WTC11 (cell line): Measurements from ENCODE around the gene TOPAZ1. TPM values are rescaled to one million over a fixed set of nuclear protein-coding genes. Genes with fewer than 3 reads are reported as not detected.

Experiments used
- ATAC-seq: fragments of 200-7000 bp; cut with Tn5 transposase; 2 replicates; pipeline ENCODE4 v1.10.0; 2021; ENCODE audit warnings: mild to moderate bottlenecking, moderate library complexity
- CTCF ChIA-PET: fragments of 300-600 bp; sonication (Branson Sonifier 250); formaldehyde crosslinking; loops from one replicate; lab custom pipeline; 2021; ENCODE audit warnings: antibody characterized with exemption; lab: Charles Lee
- POLR2A ChIA-PET: fragments of 350-600 bp; sonication (Branson Sonifier 250); formaldehyde crosslinking; loops from one replicate; lab custom pipeline; 2021; ENCODE audit warnings: antibody characterized with exemption; lab: Charles Lee
- DNase-seq: peaks from one replicate; pipeline ENCODE4 v3.0.0; 2021; ENCODE audit warnings: low spot score
- H3K27ac Mint-ChIP-seq: 2 replicates; pipeline ENCODE4 v1.8.0; 2021; ENCODE audit warnings: mixed read lengths
- H3K27me3 Mint-ChIP-seq: 2 replicates; pipeline ENCODE4 v1.8.0; 2021; ENCODE audit warnings: low read depth, mild to moderate bottlenecking, moderate library complexity, mixed read lengths
- H3K36me3 Mint-ChIP-seq: 2 replicates; pipeline ENCODE4 v1.8.0; 2021; ENCODE audit warnings: mixed read lengths
- H3K4me1 Mint-ChIP-seq: 2 replicates; pipeline ENCODE4 v1.8.0; 2022; ENCODE audit warnings: mixed read lengths
- H3K4me3 Mint-ChIP-seq: 2 replicates; pipeline ENCODE4 v1.8.0; 2021; ENCODE audit warnings: mild to moderate bottlenecking, moderate library complexity, mixed read lengths
- H3K9me3 Mint-ChIP-seq: 2 replicates; pipeline ENCODE4 v1.8.0; 2021; ENCODE audit warnings: mixed read lengths
- CREM ChIP-seq: sonication (generic); formaldehyde crosslinking; IDR thresholded peaks from 2 replicates; pipeline ENCODE4 v1.8.1; 2022; ENCODE audit warnings: mild to moderate bottlenecking, missing genetic modification reagents, moderate library complexity
- ELF4 ChIP-seq: sonication (generic); formaldehyde crosslinking; IDR thresholded peaks from 2 replicates; pipeline ENCODE4 v1.8.1; 2022; ENCODE audit warnings: low read depth, mild to moderate bottlenecking, moderate library complexity, missing genetic modification reagents
- ESRRA ChIP-seq: sonication (generic); formaldehyde crosslinking; IDR thresholded peaks from 2 replicates; pipeline ENCODE4 v1.8.1; 2022; ENCODE audit warnings: mild to moderate bottlenecking, missing genetic modification reagents, borderline replicate concordance
- FOXJ3 ChIP-seq: sonication (generic); formaldehyde crosslinking; IDR thresholded peaks from 2 replicates; pipeline ENCODE4 v1.9.0; 2021; ENCODE audit warnings: missing genetic modification reagents, mild to moderate bottlenecking, borderline replicate concordance
- IRF2 ChIP-seq: sonication (generic); formaldehyde crosslinking; IDR thresholded peaks from 2 replicates; pipeline ENCODE4 v1.8.0; 2022; ENCODE audit warnings: low read depth, missing genetic modification reagents, borderline replicate concordance
- MXD4 ChIP-seq: fragments of 250-450 bp; sonication (Bioruptor Pico); IDR thresholded peaks from 2 replicates; pipeline ENCODE4 v1.8.0; 2021; ENCODE audit warnings: mild to moderate bottlenecking, moderate library complexity, borderline replicate concordance
- NR2C2 ChIP-seq: sonication (generic); formaldehyde crosslinking; IDR thresholded peaks from 2 replicates; pipeline ENCODE4 v1.8.0; 2022; ENCODE audit warnings: mild to moderate bottlenecking, missing genetic modification reagents
- OVOL2 ChIP-seq: fragments of 250-450 bp; sonication (Bioruptor Pico); IDR thresholded peaks from 2 replicates; pipeline ENCODE4 v1.9.0; 2021; ENCODE audit warnings: mild to moderate bottlenecking, borderline replicate concordance
- TEAD1 ChIP-seq: sonication (generic); formaldehyde crosslinking; IDR thresholded peaks from 2 replicates; pipeline ENCODE4 v1.8.0; 2022; ENCODE audit warnings: mild to moderate bottlenecking, missing genetic modification reagents
- ZNF263 ChIP-seq: sonication (generic); formaldehyde crosslinking; IDR thresholded peaks from 2 replicates; pipeline ENCODE4 v1.8.1; 2022; ENCODE audit warnings: low read depth, mild to moderate bottlenecking, moderate library complexity, missing genetic modification reagents
- ZNF423 ChIP-seq: fragments of 250-450 bp; sonication (Bioruptor Pico); IDR thresholded peaks from 2 replicates; pipeline ENCODE4 v2.1.2; 2022; ENCODE audit warnings: mild to moderate bottlenecking, moderate library complexity
- total RNA-seq: library from RNA; stranded (reverse); gene quantifications from 3 replicates; pipeline ENCODE4 v1.2.3, GENCODE V29; 2021
- TF ChIP-seq, protein P1 (sequence below): fragments of 250-450 bp; sonication (Bioruptor Pico); IDR thresholded peaks from 2 replicates; pipeline ENCODE4 v1.9.0; 2021; ENCODE audit warnings: mild to moderate bottlenecking, borderline replicate concordance
- TF ChIP-seq, protein P2 (sequence below): sonication (generic); formaldehyde crosslinking; IDR thresholded peaks from 2 replicates; pipeline ENCODE4 v1.8.0; 2022; ENCODE audit warnings: missing genetic modification reagents
- TF ChIP-seq, protein P3 (sequence below): sonication (generic); formaldehyde crosslinking; IDR thresholded peaks from 2 replicates; pipeline ENCODE4 v1.8.0; 2023; ENCODE audit warnings: mild to moderate bottlenecking, missing genetic modification reagents
- TF ChIP-seq, protein P4 (sequence below): sonication (generic); formaldehyde crosslinking; conservative IDR thresholded peaks from 2 replicates; pipeline ENCODE4 v1.8.1; 2023; ENCODE audit warnings: mild to moderate bottlenecking, low read depth, missing genetic modification reagents, moderate library complexity

Gene TOPAZ1
- total RNA-seq, 1 experiment from 2014 or later: not detected

DNA sequence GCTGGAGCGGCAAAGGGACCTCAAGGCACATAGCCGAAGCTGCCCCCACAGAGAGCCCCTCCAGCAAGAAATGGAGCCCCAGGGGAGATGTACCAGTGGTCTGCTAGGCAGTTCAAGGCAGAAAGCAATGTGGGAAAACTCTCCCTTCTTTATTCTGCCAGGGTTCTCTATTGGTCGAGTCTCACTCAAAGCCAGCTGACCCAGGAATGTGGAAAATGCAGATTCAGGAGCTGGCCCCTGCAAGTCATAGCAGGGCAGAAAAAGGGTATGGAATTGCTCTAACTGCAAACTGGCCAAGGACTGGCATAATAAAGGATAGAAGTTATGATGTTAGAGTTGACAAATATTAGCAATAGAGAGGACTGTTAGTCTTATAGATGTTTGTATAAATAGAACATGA lies 4.0 kb upstream of the TOPAZ1 start (continued):
- no peak for TF ChIP-seq TEAD1 (CRISPR knock-in tag)
- TF ChIP-seq ESRRA: no peak
- TF ChIP-seq, protein P1, sequence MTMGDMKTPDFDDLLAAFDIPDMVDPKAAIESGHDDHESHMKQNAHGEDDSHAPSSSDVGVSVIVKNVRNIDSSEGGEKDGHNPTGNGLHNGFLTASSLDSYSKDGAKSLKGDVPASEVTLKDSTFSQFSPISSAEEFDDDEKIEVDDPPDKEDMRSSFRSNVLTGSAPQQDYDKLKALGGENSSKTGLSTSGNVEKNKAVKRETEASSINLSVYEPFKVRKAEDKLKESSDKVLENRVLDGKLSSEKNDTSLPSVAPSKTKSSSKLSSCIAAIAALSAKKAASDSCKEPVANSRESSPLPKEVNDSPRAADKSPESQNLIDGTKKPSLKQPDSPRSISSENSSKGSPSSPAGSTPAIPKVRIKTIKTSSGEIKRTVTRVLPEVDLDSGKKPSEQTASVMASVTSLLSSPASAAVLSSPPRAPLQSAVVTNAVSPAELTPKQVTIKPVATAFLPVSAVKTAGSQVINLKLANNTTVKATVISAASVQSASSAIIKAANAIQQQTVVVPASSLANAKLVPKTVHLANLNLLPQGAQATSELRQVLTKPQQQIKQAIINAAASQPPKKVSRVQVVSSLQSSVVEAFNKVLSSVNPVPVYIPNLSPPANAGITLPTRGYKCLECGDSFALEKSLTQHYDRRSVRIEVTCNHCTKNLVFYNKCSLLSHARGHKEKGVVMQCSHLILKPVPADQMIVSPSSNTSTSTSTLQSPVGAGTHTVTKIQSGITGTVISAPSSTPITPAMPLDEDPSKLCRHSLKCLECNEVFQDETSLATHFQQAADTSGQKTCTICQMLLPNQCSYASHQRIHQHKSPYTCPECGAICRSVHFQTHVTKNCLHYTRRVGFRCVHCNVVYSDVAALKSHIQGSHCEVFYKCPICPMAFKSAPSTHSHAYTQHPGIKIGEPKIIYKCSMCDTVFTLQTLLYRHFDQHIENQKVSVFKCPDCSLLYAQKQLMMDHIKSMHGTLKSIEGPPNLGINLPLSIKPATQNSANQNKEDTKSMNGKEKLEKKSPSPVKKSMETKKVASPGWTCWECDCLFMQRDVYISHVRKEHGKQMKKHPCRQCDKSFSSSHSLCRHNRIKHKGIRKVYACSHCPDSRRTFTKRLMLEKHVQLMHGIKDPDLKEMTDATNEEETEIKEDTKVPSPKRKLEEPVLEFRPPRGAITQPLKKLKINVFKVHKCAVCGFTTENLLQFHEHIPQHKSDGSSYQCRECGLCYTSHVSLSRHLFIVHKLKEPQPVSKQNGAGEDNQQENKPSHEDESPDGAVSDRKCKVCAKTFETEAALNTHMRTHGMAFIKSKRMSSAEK (CRISPR knock-in tag): no peak
- TF ChIP-seq, all 79 proteins: peak for 0

DNA sequence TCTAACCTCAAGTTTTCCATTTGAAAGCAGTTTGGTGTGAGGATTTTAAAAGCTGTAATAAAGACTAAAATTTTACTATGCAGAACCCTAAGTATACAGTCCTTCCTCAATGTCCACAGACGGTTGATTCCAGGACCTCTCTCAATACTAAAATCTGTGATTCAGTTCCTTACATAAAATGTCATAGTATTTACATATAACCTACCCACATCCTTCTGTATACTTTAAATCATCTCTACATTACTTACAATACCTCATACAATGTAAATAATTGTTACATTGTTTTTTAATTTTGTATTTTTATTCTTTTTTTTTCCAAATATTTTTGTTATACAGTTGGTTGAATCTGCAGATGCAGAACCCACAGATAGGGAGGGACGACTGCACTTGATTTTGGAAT lies 2.8 kb upstream of the TOPAZ1 start:
- Mint-ChIP-seq H3K9me3 (no peaks in the 10 kb centered on the region), H3K36me3 (no peaks in the 10 kb centered on the region), H3K27ac (no peak overlapping the region), H3K4me1 (peaks cover 3% of the 10 kb centered on the region), H3K27me3 (peaks cover 5% of the 10 kb centered on the region; the same call in 1 of the 2 replicates), H3K4me3 (no peak overlapping the region)
- TF ChIP-seq IRF2 (CRISPR knock-in tag) (no peak), ZNF423 (no peak), NR2C2 (CRISPR knock-in tag) (no peak), ZNF263 (CRISPR knock-in tag) (no peak), ELF4 (CRISPR knock-in tag) (no peak), ESRRA (no peak), OVOL2 (CRISPR knock-in tag) (no peak), FOXJ3 (no peak), CREM (no peak), MXD4 (CRISPR knock-in tag) (no peak)
- TF ChIP-seq, protein P1 (CRISPR knock-in tag): no peak
- TF ChIP-seq, protein P2, sequence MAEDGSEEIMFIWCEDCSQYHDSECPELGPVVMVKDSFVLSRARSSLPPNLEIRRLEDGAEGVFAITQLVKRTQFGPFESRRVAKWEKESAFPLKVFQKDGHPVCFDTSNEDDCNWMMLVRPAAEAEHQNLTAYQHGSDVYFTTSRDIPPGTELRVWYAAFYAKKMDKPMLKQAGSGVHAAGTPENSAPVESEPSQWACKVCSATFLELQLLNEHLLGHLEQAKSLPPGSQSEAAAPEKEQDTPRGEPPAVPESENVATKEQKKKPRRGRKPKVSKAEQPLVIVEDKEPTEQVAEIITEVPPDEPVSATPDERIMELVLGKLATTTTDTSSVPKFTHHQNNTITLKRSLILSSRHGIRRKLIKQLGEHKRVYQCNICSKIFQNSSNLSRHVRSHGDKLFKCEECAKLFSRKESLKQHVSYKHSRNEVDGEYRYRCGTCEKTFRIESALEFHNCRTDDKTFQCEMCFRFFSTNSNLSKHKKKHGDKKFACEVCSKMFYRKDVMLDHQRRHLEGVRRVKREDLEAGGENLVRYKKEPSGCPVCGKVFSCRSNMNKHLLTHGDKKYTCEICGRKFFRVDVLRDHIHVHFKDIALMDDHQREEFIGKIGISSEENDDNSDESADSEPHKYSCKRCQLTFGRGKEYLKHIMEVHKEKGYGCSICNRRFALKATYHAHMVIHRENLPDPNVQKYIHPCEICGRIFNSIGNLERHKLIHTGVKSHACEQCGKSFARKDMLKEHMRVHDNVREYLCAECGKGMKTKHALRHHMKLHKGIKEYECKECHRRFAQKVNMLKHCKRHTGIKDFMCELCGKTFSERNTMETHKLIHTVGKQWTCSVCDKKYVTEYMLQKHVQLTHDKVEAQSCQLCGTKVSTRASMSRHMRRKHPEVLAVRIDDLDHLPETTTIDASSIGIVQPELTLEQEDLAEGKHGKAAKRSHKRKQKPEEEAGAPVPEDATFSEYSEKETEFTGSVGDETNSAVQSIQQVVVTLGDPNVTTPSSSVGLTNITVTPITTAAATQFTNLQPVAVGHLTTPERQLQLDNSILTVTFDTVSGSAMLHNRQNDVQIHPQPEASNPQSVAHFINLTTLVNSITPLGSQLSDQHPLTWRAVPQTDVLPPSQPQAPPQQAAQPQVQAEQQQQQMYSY: no peak
- TF ChIP-seq, protein P3, sequence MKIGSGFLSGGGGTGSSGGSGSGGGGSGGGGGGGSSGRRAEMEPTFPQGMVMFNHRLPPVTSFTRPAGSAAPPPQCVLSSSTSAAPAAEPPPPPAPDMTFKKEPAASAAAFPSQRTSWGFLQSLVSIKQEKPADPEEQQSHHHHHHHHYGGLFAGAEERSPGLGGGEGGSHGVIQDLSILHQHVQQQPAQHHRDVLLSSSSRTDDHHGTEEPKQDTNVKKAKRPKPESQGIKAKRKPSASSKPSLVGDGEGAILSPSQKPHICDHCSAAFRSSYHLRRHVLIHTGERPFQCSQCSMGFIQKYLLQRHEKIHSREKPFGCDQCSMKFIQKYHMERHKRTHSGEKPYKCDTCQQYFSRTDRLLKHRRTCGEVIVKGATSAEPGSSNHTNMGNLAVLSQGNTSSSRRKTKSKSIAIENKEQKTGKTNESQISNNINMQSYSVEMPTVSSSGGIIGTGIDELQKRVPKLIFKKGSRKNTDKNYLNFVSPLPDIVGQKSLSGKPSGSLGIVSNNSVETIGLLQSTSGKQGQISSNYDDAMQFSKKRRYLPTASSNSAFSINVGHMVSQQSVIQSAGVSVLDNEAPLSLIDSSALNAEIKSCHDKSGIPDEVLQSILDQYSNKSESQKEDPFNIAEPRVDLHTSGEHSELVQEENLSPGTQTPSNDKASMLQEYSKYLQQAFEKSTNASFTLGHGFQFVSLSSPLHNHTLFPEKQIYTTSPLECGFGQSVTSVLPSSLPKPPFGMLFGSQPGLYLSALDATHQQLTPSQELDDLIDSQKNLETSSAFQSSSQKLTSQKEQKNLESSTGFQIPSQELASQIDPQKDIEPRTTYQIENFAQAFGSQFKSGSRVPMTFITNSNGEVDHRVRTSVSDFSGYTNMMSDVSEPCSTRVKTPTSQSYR (CRISPR knock-in tag): no peak
- TF ChIP-seq, protein P4, sequence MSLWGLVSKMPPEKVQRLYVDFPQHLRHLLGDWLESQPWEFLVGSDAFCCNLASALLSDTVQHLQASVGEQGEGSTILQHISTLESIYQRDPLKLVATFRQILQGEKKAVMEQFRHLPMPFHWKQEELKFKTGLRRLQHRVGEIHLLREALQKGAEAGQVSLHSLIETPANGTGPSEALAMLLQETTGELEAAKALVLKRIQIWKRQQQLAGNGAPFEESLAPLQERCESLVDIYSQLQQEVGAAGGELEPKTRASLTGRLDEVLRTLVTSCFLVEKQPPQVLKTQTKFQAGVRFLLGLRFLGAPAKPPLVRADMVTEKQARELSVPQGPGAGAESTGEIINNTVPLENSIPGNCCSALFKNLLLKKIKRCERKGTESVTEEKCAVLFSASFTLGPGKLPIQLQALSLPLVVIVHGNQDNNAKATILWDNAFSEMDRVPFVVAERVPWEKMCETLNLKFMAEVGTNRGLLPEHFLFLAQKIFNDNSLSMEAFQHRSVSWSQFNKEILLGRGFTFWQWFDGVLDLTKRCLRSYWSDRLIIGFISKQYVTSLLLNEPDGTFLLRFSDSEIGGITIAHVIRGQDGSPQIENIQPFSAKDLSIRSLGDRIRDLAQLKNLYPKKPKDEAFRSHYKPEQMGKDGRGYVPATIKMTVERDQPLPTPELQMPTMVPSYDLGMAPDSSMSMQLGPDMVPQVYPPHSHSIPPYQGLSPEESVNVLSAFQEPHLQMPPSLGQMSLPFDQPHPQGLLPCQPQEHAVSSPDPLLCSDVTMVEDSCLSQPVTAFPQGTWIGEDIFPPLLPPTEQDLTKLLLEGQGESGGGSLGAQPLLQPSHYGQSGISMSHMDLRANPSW (CRISPR knock-in tag): no peak
- ATAC-seq: no peak
- ChIA-PET POLR2A (no interaction called here), CTCF (no interaction called here)
- no peak for DNase-seq
